ENCODE measurements around the gene COMMD8.

DNA sequence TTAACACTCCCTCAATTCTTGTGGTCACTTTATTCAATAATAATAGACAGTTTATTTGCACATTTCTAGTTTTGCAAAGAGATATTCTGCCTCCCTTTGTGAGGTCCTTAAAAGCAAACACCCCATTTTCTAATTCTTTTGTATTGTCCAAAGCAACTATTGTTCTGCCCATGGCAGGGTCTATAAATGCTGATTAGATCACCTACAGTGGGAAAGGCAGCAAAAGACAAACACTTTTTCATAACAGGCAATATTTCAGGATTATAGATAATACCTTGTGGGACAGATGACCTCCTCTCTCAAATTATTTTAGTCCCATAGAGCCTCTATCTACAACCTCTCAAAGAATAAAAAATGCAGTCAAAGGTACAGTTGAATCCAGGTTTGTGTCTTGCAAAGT lies 28.6 kb downstream of the COMMD8 start:
- TF ChIP-seq CTCF (IDR thresholded peaks at IDR 0.05): no peak
- no peak for TF ChIP-seq POLR2A (IDR thresholded peaks at IDR 0.05)
